Skeletal muscle satellite cell (primary cell): ENCODE data around the gene CROCC2.

Experiments used
- H3K27me3 ChIP-seq: 2 replicates; pipeline ENCODE4 v1.7.0; 2013; ENCODE audit warnings: low read length; ENCODE audit not compliant: control insufficient read depth, insufficient read depth
- H3K36me3 ChIP-seq: 2 replicates; pipeline ENCODE4 v1.7.0; 2013; ENCODE audit warnings: mild to moderate bottlenecking, control low read depth, low read length; ENCODE audit not compliant: insufficient read depth
- H3K4me1 ChIP-seq: 2 replicates; pipeline ENCODE4 v1.7.0; 2013; ENCODE audit warnings: low read length; ENCODE audit not compliant: control insufficient read depth, insufficient read depth
- H3K4me2 ChIP-seq: 2 replicates; pipeline ENCODE4 v1.7.0; 2013; ENCODE audit warnings: mild to moderate bottlenecking, low read length
- H3K4me3 ChIP-seq: 2 replicates; pipeline ENCODE4 v1.7.0; 2013; ENCODE audit warnings: low read length
- H3K9ac ChIP-seq: 2 replicates; pipeline ENCODE4 v1.7.0; 2013; ENCODE audit warnings: mild to moderate bottlenecking, low read depth, low read length, moderate library complexity
- H3K9me3 ChIP-seq: replicated peaks from 2 replicates; pipeline ENCODE4 v1.7.0; 2013; ENCODE audit warnings: mild to moderate bottlenecking, control low read depth, low read length

CROCC2 gene

GRCh38 chr2:240877460-240878340 lies 28.4 kb upstream of the CROCC2 start:
- Histone ChIP-seq H3K9ac (no peak overlapping the region), H3K4me3 (no peak overlapping the region), H3K36me3 (no peaks in the 10 kb centered on the region), H3K9me3 (no peaks in the 10 kb centered on the region), H3K4me2 (no peak overlapping the region), H3K4me1 (peaks cover 6% of the 10 kb centered on the region), H3K27me3 (peaks cover 24% of the 10 kb centered on the region)

- Histone ChIP-seq H3K9ac (no peak overlapping the region), H3K27me3 (peaks cover 19% of the 10 kb centered on the region)
These were observed 27.7 kb upstream of the CROCC2 start for GRCh38 chr2:240878341-240878936.

GRCh38 chr2:240879105-240879504 lies 27.0 kb upstream of the CROCC2 start:
- Histone ChIP-seq H3K9ac (no peak overlapping the region), H3K4me2 (no peak overlapping the region), H3K9me3 (no peaks in the 10 kb centered on the region), H3K4me1 (peaks cover 6% of the 10 kb centered on the region), H3K27me3 (peaks cover 20% of the 10 kb centered on the region), H3K4me3 (no peak overlapping the region), H3K36me3 (no peaks in the 10 kb centered on the region)

More at GRCh38 chr2:240878341-240878936, 27.7 kb upstream of the CROCC2 start:
- Histone ChIP-seq H3K36me3 (no peaks in the 10 kb centered on the region), H3K4me3 (no peak overlapping the region), H3K9me3 (no peaks in the 10 kb centered on the region), H3K4me1 (peaks cover 6% of the 10 kb centered on the region), H3K4me2 (no peak overlapping the region)

GRCh38 chr2:240881913-240882312 lies 24.2 kb upstream of the CROCC2 start:
- no peak overlapping the region for H3K9ac ChIP-seq
- H3K4me2 ChIP-seq = no peak overlapping the region
- no peak overlapping the region for H3K4me3 ChIP-seq
- no peaks in the 10 kb centered on the region for H3K4me1 ChIP-seq
- no peaks in the 10 kb centered on the region for H3K9me3 ChIP-seq
- no peaks in the 10 kb centered on the region for H3K36me3 ChIP-seq
- H3K27me3 ChIP-seq = peaks cover 25% of the 10 kb centered on the region

- no peaks in the 10 kb centered on the region for H3K36me3 ChIP-seq
- H3K9ac ChIP-seq = no peak overlapping the region
- no peak overlapping the region for H3K4me3 ChIP-seq
- H3K4me2 ChIP-seq = no peak overlapping the region
- peaks cover 25% of the 10 kb centered on the region for H3K27me3 ChIP-seq
- H3K9me3 ChIP-seq = no peaks in the 10 kb centered on the region
- H3K4me1 ChIP-seq = no peaks in the 10 kb centered on the region
These were observed 21.9 kb upstream of the CROCC2 start for GRCh38 chr2:240884221-240884620.

- Histone ChIP-seq H3K9me3 (no peaks in the 10 kb centered on the region), H3K9ac (no peak overlapping the region), H3K4me2 (no peak overlapping the region), H3K27me3 (peaks cover 23% of the 10 kb centered on the region), H3K4me1 (no peaks in the 10 kb centered on the region), H3K36me3 (no peaks in the 10 kb centered on the region), H3K4me3 (no peak overlapping the region)
These were observed 21.4 kb upstream of the CROCC2 start for GRCh38 chr2:240884745-240885144.

GRCh38 chr2:240885566-240885965 lies 20.6 kb upstream of the CROCC2 start:
- Histone ChIP-seq H3K4me2 (no peak overlapping the region), H3K9me3 (no peaks in the 10 kb centered on the region), H3K4me3 (no peak overlapping the region), H3K4me1 (no peaks in the 10 kb centered on the region), H3K36me3 (no peaks in the 10 kb centered on the region), H3K27me3 (peaks cover 19% of the 10 kb centered on the region), H3K9ac (no peak overlapping the region)

- no peak overlapping the region for H3K4me3 ChIP-seq
- no peak overlapping the region for H3K4me2 ChIP-seq
- no peaks in the 10 kb centered on the region for H3K4me1 ChIP-seq
- H3K9me3 ChIP-seq = no peaks in the 10 kb centered on the region
- no peaks in the 10 kb centered on the region for H3K36me3 ChIP-seq
- peaks cover 17% of the 10 kb centered on the region for H3K27me3 ChIP-seq
- H3K9ac ChIP-seq = no peak overlapping the region
These were observed 20.0 kb upstream of the CROCC2 start for GRCh38 chr2:240886023-240886565.

- no peak overlapping the region for H3K4me2 ChIP-seq
- H3K36me3 ChIP-seq = no peaks in the 10 kb centered on the region
- H3K4me3 ChIP-seq = no peak overlapping the region
- H3K9ac ChIP-seq = no peak overlapping the region
- no peaks in the 10 kb centered on the region for H3K4me1 ChIP-seq
- H3K27me3 ChIP-seq = peaks cover 19% of the 10 kb centered on the region
- H3K9me3 ChIP-seq = no peaks in the 10 kb centered on the region
These were observed 19.2 kb upstream of the CROCC2 start for GRCh38 chr2:240886678-240887609.

- Histone ChIP-seq H3K27me3 (peaks cover 21% of the 10 kb centered on the region), H3K4me3 (no peak overlapping the region), H3K36me3 (no peaks in the 10 kb centered on the region), H3K4me2 (no peak overlapping the region), H3K9me3 (no peaks in the 10 kb centered on the region), H3K4me1 (no peaks in the 10 kb centered on the region), H3K9ac (no peak overlapping the region)
These were observed 18.5 kb upstream of the CROCC2 start for GRCh38 chr2:240887631-240888030.
